ENCODE data around the gene CDH20.

- TF ChIP-seq POLR2A (IDR thresholded peaks at IDR 0.05; ENCODE audit: low read length): no peak
- no peak for TF ChIP-seq GATA1 (IDR thresholded peaks at IDR 0.05; ENCODE audit: low read depth, low read length)
Observed at GRCh38 chr18:61284039-61284438, 49.2 kb upstream of the CDH20 start.
